K562 (cell line): ENCODE results near the gene SLC38A2. TPM values are rescaled to one million over a fixed set of nuclear protein-coding genes. Genes with fewer than 3 reads are reported as not detected.
A peak's percentile ranks its signal among the peaks of the same experiment; 100 is the strongest.

Experiments used
- CXXC5 ChIP-seq: fragments of 250-450 bp; sonication (Bioruptor Pico); IDR thresholded peaks from 2 replicates; pipeline ENCODE4 v1.8.0; 2022; ENCODE audit warnings: inconsistent platforms, mild to moderate bottlenecking, moderate library complexity
- MBD2 ChIP-seq: sonication (generic); IDR thresholded peaks from 2 replicates; pipeline ENCODE4 v1.6.1; 2016; ENCODE audit warnings: low read depth, borderline replicate concordance
- MEF2A ChIP-seq: IDR thresholded peaks from 2 replicates; pipeline ENCODE4 v1.6.1; 2011; ENCODE audit warnings: low read depth, mild to moderate bottlenecking, low read length, moderate library complexity; ENCODE audit not compliant: control insufficient read depth
- RBBP5 ChIP-seq: fragments of 200-600 bp; sonication (generic); IDR thresholded peaks from 2 replicates; pipeline ENCODE4 v1.6.1; 2012; ENCODE audit warnings: borderline replicate concordance, mild to moderate bottlenecking, low read length, control low read depth, inconsistent platforms; ENCODE audit not compliant: insufficient read depth, poor library complexity, severe bottlenecking
- RFX1 ChIP-seq: fragments of 450-650 bp; IDR thresholded peaks from 2 replicates; pipeline ENCODE4 v1.6.1; 2016; ENCODE audit warnings: mild to moderate bottlenecking, moderate library complexity
- SAFB ChIP-seq: fragments of 200-400 bp; formaldehyde crosslinking; IDR thresholded peaks from 2 replicates; pipeline ENCODE4 v1.6.1; 2017; ENCODE audit warnings: low read depth, low read length, borderline replicate concordance
- SMARCB1 ChIP-seq: IDR thresholded peaks from 2 replicates; pipeline ENCODE4 v1.6.1; 2011; ENCODE audit warnings: improper control_type of control experiment, low read depth; ENCODE audit not compliant: insufficient read length
- SNRNP70 ChIP-seq: fragments of 200-400 bp; formaldehyde crosslinking; optimal IDR thresholded peaks from 2 replicates; pipeline ENCODE3; 2017; ENCODE audit warnings: low read depth, low read length
- STAT5B ChIP-seq: fragments of 250-450 bp; sonication (Bioruptor Pico); IDR thresholded peaks from 2 replicates; pipeline ENCODE4 v1.8.0; 2021; ENCODE audit warnings: mild to moderate bottlenecking, inconsistent platforms
- TCFL5 ChIP-seq: fragments of 250-450 bp; sonication (Bioruptor Pico); conservative IDR thresholded peaks from 2 replicates; pipeline ENCODE4 v1.6.1; 2021; ENCODE audit warnings: mild to moderate bottlenecking, moderate library complexity, matching md5 sums
- ZNF324 ChIP-seq: fragments of 250-450 bp; sonication (Bioruptor Pico); IDR thresholded peaks from 2 replicates; pipeline ENCODE4 v1.4.0; 2020; ENCODE audit warnings: mild to moderate bottlenecking
- ZNF717 ChIP-seq: fragments of 250-450 bp; sonication (Bioruptor Pico); IDR thresholded peaks from 2 replicates; pipeline ENCODE4 v1.5.0; 2021
- ZNF79 ChIP-seq: fragments of 250-450 bp; sonication (Bioruptor Pico); IDR thresholded peaks from 2 replicates; pipeline ENCODE4 v1.4.0; 2020; ENCODE audit warnings: low read depth, mild to moderate bottlenecking, moderate library complexity
- polyA plus RNA-seq, 8 experiments: library from polyadenylated mRNA; depleted of rRNA in 4 of 8; stranded (reverse) in 5 of 8; unstranded in 3 of 8; fragments of >200 nt; fragmentation: Nextera tagmentation in 2 of 8; fragmentation: Illumina TruSeq in 1 of 8; extraction: Ambion mirVana in 2 of 8; extraction: Trizol in 1 of 8; gene quantifications; 2 replicates each; pipeline versions ENCODE4 v1.2.1 to v1.2.3, GENCODE V29; 2011 to 2014; ENCODE audit warnings: inconsistent platforms in 1 of 8, missing spikeins in 1 of 8
- total RNA-seq, 7 experiments: library from RNA; depleted of rRNA in 6 of 7; stranded (reverse); fragments of >200 nt in 6 of 7; fragmentation: Illumina TruSeq in 2 of 7; extraction: Trizol in 2 of 7; gene quantifications; 2 replicates each; pipeline versions ENCODE4 v1.2.1 to v1.2.3, GENCODE V29; 2011 to 2021; ENCODE audit warnings: low replicate concordance in 1 of 7
- TF ChIP-seq, protein P1 (sequence below), 2 experiments: fragments of 250-450 bp in 1 of 2; fragments of 450-650 bp in 1 of 2; sonication (Bioruptor Pico) in 1 of 2; IDR thresholded peaks; 2 replicates each; pipeline versions ENCODE4 v1.6.1 to v1.8.0; 2016 to 2021; ENCODE audit warnings: mild to moderate bottlenecking in 2 of 2, moderate library complexity in 2 of 2, missing compliant biosample characterization in 1 of 2, missing genetic modification characterization in 1 of 2
- TF ChIP-seq, protein P2 (sequence below): fragments of 450-650 bp; IDR thresholded peaks from 2 replicates; pipeline ENCODE4 v1.6.1; 2016; ENCODE audit warnings: mild to moderate bottlenecking, moderate library complexity
- TF ChIP-seq, protein P3 (sequence below): sonication (generic); formaldehyde crosslinking; IDR thresholded peaks from 2 replicates; pipeline ENCODE4 v1.9.0; 2022; ENCODE audit warnings: mild to moderate bottlenecking, missing genetic modification reagents

SLC38A2 gene
- total and polyA plus RNA-seq, 9 of the 15 experiments (the other 6 are each of a cell fraction or from before 2014, with no cell fraction given), result 98.7 to 292 (median 143) TPM

DNA sequence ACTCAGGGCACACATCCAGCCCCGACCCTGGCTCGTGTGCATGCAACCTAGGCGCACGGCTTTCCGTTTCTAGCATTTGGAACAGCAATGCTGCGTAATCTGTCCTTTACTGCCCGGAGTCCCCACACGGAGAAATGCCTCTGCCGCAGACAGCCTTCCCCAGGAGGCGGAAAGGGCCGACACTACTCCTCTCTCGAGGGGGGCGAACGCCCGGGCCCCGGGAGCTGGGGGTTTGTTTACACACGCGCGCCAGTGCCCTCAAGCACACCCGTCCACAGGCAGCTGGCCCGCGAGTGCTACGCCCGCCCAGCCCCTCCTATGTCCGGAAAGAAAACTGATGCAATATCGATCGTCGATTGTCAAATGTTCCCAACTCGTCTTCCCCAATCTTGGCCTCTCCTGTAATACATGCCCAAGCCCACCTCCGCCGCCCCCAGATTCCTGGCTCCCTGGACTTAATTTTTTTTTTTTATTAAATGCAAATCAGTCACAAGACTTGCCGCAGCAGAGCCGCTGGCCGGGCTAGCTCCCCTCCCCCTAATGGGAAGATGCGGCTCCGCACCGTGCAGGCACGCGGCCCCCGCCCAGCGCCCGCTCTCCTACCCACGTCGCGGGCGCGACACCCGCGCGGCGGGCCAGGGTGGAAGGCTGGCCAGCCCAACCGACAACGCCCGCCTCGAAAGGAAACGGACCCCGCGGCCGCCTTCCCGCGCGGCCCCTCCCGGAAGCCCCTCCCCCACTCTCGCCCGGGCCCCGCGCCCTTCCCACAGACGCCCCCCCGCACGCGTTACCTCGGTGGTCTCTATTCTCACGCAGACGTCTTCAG, 642 bp downstream of the SLC38A2 start (continued):
- TF ChIP-seq, protein P1, sequence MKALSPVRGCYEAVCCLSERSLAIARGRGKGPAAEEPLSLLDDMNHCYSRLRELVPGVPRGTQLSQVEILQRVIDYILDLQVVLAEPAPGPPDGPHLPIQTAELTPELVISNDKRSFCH (CRISPR knock-in tag; IDR thresholded peaks at IDR 0.05), result no peak
- TF ChIP-seq, protein P1 (tag; IDR thresholded peaks at IDR 0.05), result no peak
- TF ChIP-seq SNRNP70 (no peak), SAFB (peak; percentile 90), ZNF79 (no peak), RFX1 (no peak), TCFL5 (CRISPR knock-in tag) (no peak), MBD2 (no peak), RBBP5 (peak; percentile 60), MEF2A (no peak), ZNF324 (CRISPR knock-in tag) (no peak), STAT5B (CRISPR knock-in tag) (no peak), SMARCB1 (no peak), CXXC5 (CRISPR knock-in tag) (no peak), ZNF717 (no peak)
- TF ChIP-seq, protein P2, sequence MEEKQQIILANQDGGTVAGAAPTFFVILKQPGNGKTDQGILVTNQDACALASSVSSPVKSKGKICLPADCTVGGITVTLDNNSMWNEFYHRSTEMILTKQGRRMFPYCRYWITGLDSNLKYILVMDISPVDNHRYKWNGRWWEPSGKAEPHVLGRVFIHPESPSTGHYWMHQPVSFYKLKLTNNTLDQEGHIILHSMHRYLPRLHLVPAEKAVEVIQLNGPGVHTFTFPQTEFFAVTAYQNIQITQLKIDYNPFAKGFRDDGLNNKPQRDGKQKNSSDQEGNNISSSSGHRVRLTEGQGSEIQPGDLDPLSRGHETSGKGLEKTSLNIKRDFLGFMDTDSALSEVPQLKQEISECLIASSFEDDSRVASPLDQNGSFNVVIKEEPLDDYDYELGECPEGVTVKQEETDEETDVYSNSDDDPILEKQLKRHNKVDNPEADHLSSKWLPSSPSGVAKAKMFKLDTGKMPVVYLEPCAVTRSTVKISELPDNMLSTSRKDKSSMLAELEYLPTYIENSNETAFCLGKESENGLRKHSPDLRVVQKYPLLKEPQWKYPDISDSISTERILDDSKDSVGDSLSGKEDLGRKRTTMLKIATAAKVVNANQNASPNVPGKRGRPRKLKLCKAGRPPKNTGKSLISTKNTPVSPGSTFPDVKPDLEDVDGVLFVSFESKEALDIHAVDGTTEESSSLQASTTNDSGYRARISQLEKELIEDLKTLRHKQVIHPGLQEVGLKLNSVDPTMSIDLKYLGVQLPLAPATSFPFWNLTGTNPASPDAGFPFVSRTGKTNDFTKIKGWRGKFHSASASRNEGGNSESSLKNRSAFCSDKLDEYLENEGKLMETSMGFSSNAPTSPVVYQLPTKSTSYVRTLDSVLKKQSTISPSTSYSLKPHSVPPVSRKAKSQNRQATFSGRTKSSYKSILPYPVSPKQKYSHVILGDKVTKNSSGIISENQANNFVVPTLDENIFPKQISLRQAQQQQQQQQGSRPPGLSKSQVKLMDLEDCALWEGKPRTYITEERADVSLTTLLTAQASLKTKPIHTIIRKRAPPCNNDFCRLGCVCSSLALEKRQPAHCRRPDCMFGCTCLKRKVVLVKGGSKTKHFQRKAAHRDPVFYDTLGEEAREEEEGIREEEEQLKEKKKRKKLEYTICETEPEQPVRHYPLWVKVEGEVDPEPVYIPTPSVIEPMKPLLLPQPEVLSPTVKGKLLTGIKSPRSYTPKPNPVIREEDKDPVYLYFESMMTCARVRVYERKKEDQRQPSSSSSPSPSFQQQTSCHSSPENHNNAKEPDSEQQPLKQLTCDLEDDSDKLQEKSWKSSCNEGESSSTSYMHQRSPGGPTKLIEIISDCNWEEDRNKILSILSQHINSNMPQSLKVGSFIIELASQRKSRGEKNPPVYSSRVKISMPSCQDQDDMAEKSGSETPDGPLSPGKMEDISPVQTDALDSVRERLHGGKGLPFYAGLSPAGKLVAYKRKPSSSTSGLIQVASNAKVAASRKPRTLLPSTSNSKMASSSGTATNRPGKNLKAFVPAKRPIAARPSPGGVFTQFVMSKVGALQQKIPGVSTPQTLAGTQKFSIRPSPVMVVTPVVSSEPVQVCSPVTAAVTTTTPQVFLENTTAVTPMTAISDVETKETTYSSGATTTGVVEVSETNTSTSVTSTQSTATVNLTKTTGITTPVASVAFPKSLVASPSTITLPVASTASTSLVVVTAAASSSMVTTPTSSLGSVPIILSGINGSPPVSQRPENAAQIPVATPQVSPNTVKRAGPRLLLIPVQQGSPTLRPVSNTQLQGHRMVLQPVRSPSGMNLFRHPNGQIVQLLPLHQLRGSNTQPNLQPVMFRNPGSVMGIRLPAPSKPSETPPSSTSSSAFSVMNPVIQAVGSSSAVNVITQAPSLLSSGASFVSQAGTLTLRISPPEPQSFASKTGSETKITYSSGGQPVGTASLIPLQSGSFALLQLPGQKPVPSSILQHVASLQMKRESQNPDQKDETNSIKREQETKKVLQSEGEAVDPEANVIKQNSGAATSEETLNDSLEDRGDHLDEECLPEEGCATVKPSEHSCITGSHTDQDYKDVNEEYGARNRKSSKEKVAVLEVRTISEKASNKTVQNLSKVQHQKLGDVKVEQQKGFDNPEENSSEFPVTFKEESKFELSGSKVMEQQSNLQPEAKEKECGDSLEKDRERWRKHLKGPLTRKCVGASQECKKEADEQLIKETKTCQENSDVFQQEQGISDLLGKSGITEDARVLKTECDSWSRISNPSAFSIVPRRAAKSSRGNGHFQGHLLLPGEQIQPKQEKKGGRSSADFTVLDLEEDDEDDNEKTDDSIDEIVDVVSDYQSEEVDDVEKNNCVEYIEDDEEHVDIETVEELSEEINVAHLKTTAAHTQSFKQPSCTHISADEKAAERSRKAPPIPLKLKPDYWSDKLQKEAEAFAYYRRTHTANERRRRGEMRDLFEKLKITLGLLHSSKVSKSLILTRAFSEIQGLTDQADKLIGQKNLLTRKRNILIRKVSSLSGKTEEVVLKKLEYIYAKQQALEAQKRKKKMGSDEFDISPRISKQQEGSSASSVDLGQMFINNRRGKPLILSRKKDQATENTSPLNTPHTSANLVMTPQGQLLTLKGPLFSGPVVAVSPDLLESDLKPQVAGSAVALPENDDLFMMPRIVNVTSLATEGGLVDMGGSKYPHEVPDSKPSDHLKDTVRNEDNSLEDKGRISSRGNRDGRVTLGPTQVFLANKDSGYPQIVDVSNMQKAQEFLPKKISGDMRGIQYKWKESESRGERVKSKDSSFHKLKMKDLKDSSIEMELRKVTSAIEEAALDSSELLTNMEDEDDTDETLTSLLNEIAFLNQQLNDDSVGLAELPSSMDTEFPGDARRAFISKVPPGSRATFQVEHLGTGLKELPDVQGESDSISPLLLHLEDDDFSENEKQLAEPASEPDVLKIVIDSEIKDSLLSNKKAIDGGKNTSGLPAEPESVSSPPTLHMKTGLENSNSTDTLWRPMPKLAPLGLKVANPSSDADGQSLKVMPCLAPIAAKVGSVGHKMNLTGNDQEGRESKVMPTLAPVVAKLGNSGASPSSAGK, result no peak
- TF ChIP-seq, protein P3, sequence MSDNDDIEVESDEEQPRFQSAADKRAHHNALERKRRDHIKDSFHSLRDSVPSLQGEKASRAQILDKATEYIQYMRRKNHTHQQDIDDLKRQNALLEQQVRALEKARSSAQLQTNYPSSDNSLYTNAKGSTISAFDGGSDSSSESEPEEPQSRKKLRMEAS, result no peak; the same call in 1 of the 2 replicates
